ENCODE data around the gene SLC17A4. TPM values are rescaled to one million over a fixed set of nuclear protein-coding genes. Genes with fewer than 3 reads are reported as not detected.

Gene SLC17A4
- total RNA-seq, 1 donor from 2014 or later: not detected

GRCh38 chr6:25781134-25781533 lies 26.6 kb downstream of the SLC17A4 start:
- intact Hi-C loops (cut with DNase I): loop anchor here (10.0 kb wide), 1 partner anchor 224 kb away; no protein-coding TSS in a partner anchor
- H3K4me1 ChIP-seq: no peaks in the 10 kb centered on the region
- no peaks in the 10 kb centered on the region for H3K9me3 ChIP-seq
- no peaks in the 10 kb centered on the region for H3K27me3 ChIP-seq
- no peak overlapping the region for H3K4me3 ChIP-seq
- TF ChIP-seq CTCF (IDR thresholded peaks at IDR 0.05): no peak
- no peaks in the 10 kb centered on the region for H3K36me3 ChIP-seq
- H3K27ac ChIP-seq: no peak overlapping the region
- no peak for DNase-seq (ENCODE audit: low spot score in 2 of 2)

GRCh38 chr6:25787428-25787827 lies 32.9 kb downstream of the SLC17A4 start:
- no peak overlapping the region for H3K27ac ChIP-seq
- no peak for DNase-seq (ENCODE audit: low spot score in 2 of 2)
- no peaks in the 10 kb centered on the region for H3K36me3 ChIP-seq
- no peak overlapping the region for H3K4me3 ChIP-seq
- no peak for TF ChIP-seq CTCF (IDR thresholded peaks at IDR 0.05)
- no peaks in the 10 kb centered on the region for H3K9me3 ChIP-seq
- no peaks in the 10 kb centered on the region for H3K4me1 ChIP-seq
- intact Hi-C loops (cut with DNase I): loop anchor here (10.0 kb wide), 1 partner anchor 217 kb away; no protein-coding TSS in a partner anchor
- no peaks in the 10 kb centered on the region for H3K27me3 ChIP-seq

GRCh38 chr6:25788305-25788922 lies 33.9 kb downstream of the SLC17A4 start:
- intact Hi-C loops (cut with DNase I): loop anchor here (2.0 to 10.0 kb wide), 3 partner anchors 102 to 216 kb away; no protein-coding TSS in a partner anchor

GRCh38 chr6:25789475-25789874 lies 34.9 kb downstream of the SLC17A4 start:
- no peak for DNase-seq (ENCODE audit: low spot score in 2 of 2)
- Histone ChIP-seq H3K4me3 (no peak overlapping the region), H3K4me1 (no peaks in the 10 kb centered on the region), H3K9me3 (no peaks in the 10 kb centered on the region), H3K36me3 (no peaks in the 10 kb centered on the region), H3K27ac (no peak overlapping the region), H3K27me3 (no peaks in the 10 kb centered on the region)
- intact Hi-C loops (cut with DNase I): loop anchor here (2.0 to 10.0 kb wide), 3 partner anchors 101 to 215 kb away; no protein-coding TSS in a partner anchor
- TF ChIP-seq CTCF (IDR thresholded peaks at IDR 0.05): no peak

More at GRCh38 chr6:25788305-25788922, 33.9 kb downstream of the SLC17A4 start:
- no peaks in the 10 kb centered on the region for H3K27me3 ChIP-seq
- TF ChIP-seq CTCF (IDR thresholded peaks at IDR 0.05): peak; percentile 17 to 49 (median 37)
- no peak overlapping the region for H3K27ac ChIP-seq
- DNase-seq (ENCODE audit: low spot score in 2 of 2): no peak
- no peaks in the 10 kb centered on the region for H3K4me1 ChIP-seq
- H3K9me3 ChIP-seq: no peaks in the 10 kb centered on the region
- no peaks in the 10 kb centered on the region for H3K36me3 ChIP-seq
- H3K4me3 ChIP-seq: no peak overlapping the region

- Histone ChIP-seq H3K9me3 (no peaks in the 10 kb centered on the region), H3K36me3 (no peaks in the 10 kb centered on the region), H3K27me3 (no peaks in the 10 kb centered on the region), H3K27ac (no peak overlapping the region), H3K4me1 (no peaks in the 10 kb centered on the region), H3K4me3 (no peak overlapping the region)
- intact Hi-C loops (cut with DNase I): no loop called here
- DNase-seq (ENCODE audit: low spot score in 2 of 2): no peak
- no peak for TF ChIP-seq CTCF (IDR thresholded peaks at IDR 0.05)
Measured at GRCh38 chr6:25792016-25792415, 37.5 kb downstream of the SLC17A4 start.
